SU-DHL-6 (cell line): Measurements from ENCODE around the gene RBM19.

ENCODE experiments used
- H2AFZ ChIP-seq: fragments of 200-600 bp; sonication (generic); 2 replicates; pipeline ENCODE4 v1.6.1; 2014; ENCODE audit warnings: low read depth, mild to moderate bottlenecking, moderate library complexity, mixed read lengths, antibody characterized with exemption, low read length; ENCODE audit not compliant: severe bottlenecking
- H3F3A ChIP-seq: fragments of 200-600 bp; shearing (Covaris generic); 2 replicates; pipeline ENCODE4 v1.6.0; 2016; ENCODE audit warnings: antibody characterized with exemption, mild to moderate bottlenecking; ENCODE audit not compliant: insufficient read depth
- H3K27ac ChIP-seq: fragments of 200-600 bp; sonication (generic); 2 replicates; pipeline ENCODE4 v1.5.1; 2016; ENCODE audit warnings: low read depth, mild to moderate bottlenecking, low read length, moderate library complexity, mixed read lengths
- H3K27me3 ChIP-seq: fragments of 200-600 bp; sonication (generic), shearing (Covaris generic); 2 replicates; pipeline ENCODE4 v1.6.0; 2014; ENCODE audit warnings: mild to moderate bottlenecking, low read length
- H3K36me3 ChIP-seq: fragments of 200-600 bp; sonication (generic); 2 replicates; pipeline ENCODE4 v1.6.1; 2014; ENCODE audit warnings: mild to moderate bottlenecking, low read length, mixed read lengths
- H3K4me2 ChIP-seq: fragments of 300-600, 200-600 bp; shearing (Covaris generic), sonication (generic); 2 replicates; pipeline ENCODE4 v1.6.0; 2014; ENCODE audit warnings: low read length, low read depth, mild to moderate bottlenecking; ENCODE audit not compliant: poor library complexity, severe bottlenecking
- H3K4me3 ChIP-seq: fragments of 200-600 bp; sonication (generic); 2 replicates; pipeline ENCODE4 v1.5.1; 2014; ENCODE audit warnings: antibody characterized with exemption, low read length, mild to moderate bottlenecking, mixed read lengths; ENCODE audit not compliant: insufficient read depth, poor library complexity, severe bottlenecking
- H3K79me2 ChIP-seq: fragments of 200-600 bp; sonication (generic); 2 replicates; pipeline ENCODE4 v1.6.1; 2014; ENCODE audit warnings: mild to moderate bottlenecking, low read length, moderate library complexity; ENCODE audit not compliant: insufficient read depth
- H3K9ac ChIP-seq: fragments of 200-600 bp; sonication (generic); 2 replicates; pipeline ENCODE4 v1.7.0; 2014; ENCODE audit warnings: mild to moderate bottlenecking, low read length
- H3K9me2 ChIP-seq: fragments of 200-600 bp; sonication (generic); replicated peaks from 2 replicates; pipeline ENCODE4 v1.6.1; 2014; ENCODE audit warnings: low read length; ENCODE audit not compliant: insufficient read depth
- H3K9me3 ChIP-seq: fragments of 200-600 bp; sonication (generic); 2 replicates; pipeline ENCODE4 v1.6.1; 2014; ENCODE audit warnings: low read length, mixed read lengths; ENCODE audit not compliant: insufficient read depth
- H4K20me1 ChIP-seq: fragments of 200-600 bp; sonication (generic); 2 replicates; pipeline ENCODE4 v1.6.1; 2014; ENCODE audit warnings: low read depth, mild to moderate bottlenecking, antibody characterized with exemption, low read length, moderate library complexity, mixed read lengths
- CTCF ChIP-seq: fragments of 200-600 bp; sonication (generic); IDR thresholded peaks from one replicate; pipeline ENCODE4 v1.5.1; 2017; ENCODE audit warnings: antibody characterized with exemption, mild to moderate bottlenecking, low read length, moderate library complexity; ENCODE audit not compliant: insufficient read depth, poor library complexity, severe bottlenecking
- EZH2phosphoT487 ChIP-seq: fragments of 200-600 bp; sonication (generic), shearing (Covaris generic); conservative IDR thresholded peaks from 2 replicates; pipeline ENCODE4 v1.6.1; 2018; ENCODE audit warnings: mild to moderate bottlenecking, antibody characterized with exemption, low read length, moderate library complexity, mixed read lengths

The RBM19 gene

DNA sequence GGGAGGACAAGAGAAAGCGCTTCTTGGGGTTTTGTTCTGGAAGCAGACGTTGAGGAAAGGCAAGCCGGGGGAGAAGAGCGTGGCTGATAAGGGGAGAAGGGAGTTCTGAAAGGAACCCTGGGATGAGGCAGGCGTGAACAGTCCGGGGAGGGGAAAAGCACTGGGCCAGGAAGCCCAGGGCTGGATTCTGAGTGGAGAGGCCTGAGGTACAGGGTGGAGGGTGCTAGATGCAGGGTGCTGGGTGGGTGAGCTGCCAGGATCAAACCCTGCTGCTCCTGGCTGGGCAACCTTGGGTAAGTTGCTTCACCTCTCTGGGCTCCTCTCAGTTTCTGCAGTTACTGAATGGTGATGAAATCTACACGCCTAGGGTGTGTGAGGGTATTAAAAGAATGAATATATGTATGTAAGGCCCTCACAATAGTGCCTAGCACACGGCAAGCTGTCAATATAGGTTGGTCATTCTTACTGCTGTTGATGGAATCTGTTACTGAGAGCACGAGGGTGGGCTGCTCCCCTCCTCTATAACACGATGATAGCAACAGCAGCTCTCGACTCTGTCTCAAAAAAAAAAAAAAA is 138.5 kb downstream of the RBM19 start:
- Histone ChIP-seq H3F3A (no peaks in the 10 kb centered on the region), H3K4me2 (no peak overlapping the region), H3K9me2 (no peaks in the 10 kb centered on the region), H3K9me3 (no peaks in the 10 kb centered on the region), H3K27me3 (no peaks in the 10 kb centered on the region), H3K4me3 (no peak overlapping the region), H3K27ac (no peak overlapping the region), H3K9ac (no peak overlapping the region), H2AFZ (no peak overlapping the region), H3K36me3 (no peaks in the 10 kb centered on the region), H3K79me2 (no peaks in the 10 kb centered on the region), H4K20me1 (no peaks in the 10 kb centered on the region)
- TF ChIP-seq CTCF = no peak
- no peak for TF ChIP-seq EZH2phosphoT487

GRCh38 chr12:113826805-113827538 is 139.2 kb downstream of the RBM19 start:
- H3K4me3 ChIP-seq = no peak overlapping the region
- H3K27ac ChIP-seq = no peak overlapping the region
- H3K36me3 ChIP-seq = no peaks in the 10 kb centered on the region
- no peak for TF ChIP-seq EZH2phosphoT487
- no peak for TF ChIP-seq CTCF
- H3K79me2 ChIP-seq = no peaks in the 10 kb centered on the region
- H3K4me2 ChIP-seq = no peak overlapping the region
- no peaks in the 10 kb centered on the region for H3F3A ChIP-seq
- no peaks in the 10 kb centered on the region for H3K9me3 ChIP-seq
- H3K9me2 ChIP-seq = no peaks in the 10 kb centered on the region
- no peak overlapping the region for H2AFZ ChIP-seq
- no peaks in the 10 kb centered on the region for H3K27me3 ChIP-seq
- H4K20me1 ChIP-seq = no peaks in the 10 kb centered on the region
- H3K9ac ChIP-seq = no peak overlapping the region

DNA sequence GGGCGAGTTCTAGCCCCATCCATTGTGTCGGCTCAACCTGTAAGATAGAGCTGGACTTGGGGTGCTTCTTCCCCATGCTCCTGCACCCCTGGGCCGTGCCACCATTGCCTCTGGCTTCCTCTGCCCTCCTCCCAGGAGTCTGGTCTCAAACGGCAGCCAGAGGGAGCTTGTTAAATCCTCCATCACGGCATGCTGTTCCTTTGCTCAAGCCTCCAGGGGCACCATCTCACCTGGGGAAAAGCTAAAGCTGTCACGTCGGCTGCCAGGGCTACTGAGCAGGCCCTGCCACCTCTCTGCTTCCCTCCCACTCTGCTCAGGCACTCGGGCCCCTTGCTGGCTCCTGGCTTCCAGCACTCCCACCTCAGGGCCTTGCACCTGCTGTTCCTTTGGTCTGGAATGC is 140.4 kb downstream of the RBM19 start:
- Histone ChIP-seq H3K4me3 (no peak overlapping the region), H3K27ac (no peak overlapping the region), H3K9me2 (no peaks in the 10 kb centered on the region), H3K9ac (no peak overlapping the region), H3K9me3 (no peaks in the 10 kb centered on the region), H3K4me2 (no peak overlapping the region), H2AFZ (no peak overlapping the region), H3F3A (no peaks in the 10 kb centered on the region), H3K79me2 (no peaks in the 10 kb centered on the region), H3K27me3 (no peaks in the 10 kb centered on the region), H3K36me3 (no peaks in the 10 kb centered on the region), H4K20me1 (no peaks in the 10 kb centered on the region)
- TF ChIP-seq CTCF (no peak), EZH2phosphoT487 (no peak)
